Activated CD4-positive, CD25-positive, alpha-beta regulatory T cell treated with anti-CD3 and anti-CD28 coated beads, Interleukin-2, amount 50 U/mL, for 16 hours (primary cell): ENCODE results near the gene HSPA4L.

Experiments
- DNase-seq: peaks from one replicate; pipeline ENCODE4 v3.0.0-alpha.2; 2020; ENCODE audit warnings: low read depth, low spot score

HSPA4L gene

DNA sequence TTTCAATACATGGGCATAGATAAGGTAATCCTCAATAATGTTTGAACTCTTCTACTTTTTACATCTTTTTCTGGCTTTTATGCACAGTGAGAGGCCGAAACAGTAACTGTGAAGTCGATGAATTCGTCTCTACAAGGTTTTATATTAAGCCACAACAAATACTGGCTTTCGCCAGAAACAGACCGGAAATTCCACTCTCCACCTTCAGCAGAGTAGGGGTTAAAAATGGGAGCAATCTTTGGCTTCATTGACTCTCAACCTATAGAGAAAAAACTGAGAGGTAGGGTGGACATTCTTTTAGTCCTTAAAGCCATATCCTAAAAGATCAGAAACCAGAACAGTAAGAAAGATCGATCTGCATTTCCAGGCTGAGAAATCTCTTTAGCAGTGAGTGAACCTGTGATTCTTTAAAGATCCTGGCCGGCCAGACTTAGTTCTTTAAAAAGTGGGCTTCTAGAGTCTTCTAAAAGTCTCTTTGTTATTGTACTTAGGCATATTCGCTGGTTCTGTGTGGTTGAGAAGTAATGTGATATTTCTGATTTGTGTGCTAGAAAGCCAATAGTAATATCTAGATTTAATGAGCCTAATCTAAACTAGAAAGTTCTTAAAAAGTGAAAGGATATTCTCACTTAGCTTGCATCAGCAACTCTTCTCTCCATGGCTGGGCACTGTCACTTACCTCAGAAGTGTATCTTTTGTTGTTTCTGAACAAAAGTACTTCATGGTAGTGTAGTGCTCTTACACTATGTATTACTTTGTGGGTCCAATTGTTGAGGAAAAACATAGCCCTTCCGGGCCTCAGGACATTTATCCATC is 2.0 kb downstream of the HSPA4L start:
- DNase-seq: no peak

DNA sequence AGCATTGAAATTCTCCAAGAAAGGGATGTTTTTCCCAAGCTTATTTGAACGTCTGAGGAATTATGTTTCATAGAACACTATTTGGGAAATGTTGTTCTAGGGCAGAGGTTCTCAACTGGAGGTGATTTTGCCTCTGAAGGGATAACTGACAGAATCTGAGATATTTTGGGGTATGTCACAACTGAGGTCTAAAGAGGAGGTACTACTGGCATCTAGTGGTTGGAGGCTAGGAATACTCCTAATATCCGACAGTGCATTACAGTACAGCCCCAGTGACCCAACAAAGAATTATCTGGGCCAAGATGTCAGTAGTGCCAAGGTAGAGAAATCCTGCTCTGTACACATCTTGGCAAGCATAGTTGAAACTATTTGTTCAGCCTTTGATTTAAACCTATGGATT is 6.4 kb downstream of the HSPA4L start:
- no peak for DNase-seq

DNA sequence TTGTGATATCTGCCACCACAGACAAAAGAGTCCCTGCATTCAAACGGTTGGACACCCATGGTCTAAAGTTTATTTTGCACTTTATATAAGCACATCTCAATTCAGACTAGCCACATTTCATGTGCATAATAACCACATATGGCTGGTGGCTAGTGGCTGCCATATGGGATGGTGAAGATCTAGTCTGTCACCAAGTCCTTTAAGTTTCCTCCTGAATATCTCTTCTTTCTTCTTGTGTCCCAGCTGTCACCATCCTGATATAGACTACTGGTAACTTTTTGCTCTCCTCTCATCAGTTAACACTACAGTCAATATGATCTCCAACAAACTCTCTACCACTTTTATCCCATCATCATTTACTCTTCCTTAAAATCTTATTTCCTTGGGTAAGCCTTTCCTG is 9.3 kb downstream of the HSPA4L start:
- DNase-seq: no peak

DNA sequence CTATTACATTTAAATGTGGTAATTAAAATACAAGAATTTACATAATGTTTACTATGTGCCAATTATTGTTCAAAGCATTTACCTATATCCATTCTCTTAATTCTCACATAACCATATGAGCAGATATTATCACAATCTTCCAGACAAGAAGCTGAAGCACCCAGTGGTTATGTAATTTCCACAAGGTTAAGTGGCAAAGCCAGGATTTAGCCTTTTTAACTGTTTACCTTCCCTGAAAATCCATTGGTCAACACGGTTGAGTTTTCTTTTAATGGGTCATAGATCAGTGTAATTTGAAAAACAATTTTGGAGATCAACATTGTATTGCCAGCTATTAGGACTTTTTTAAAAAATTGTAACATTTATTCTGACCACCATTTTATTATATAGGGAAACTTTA is 11.4 kb downstream of the HSPA4L start:
- DNase-seq: no peak

DNA sequence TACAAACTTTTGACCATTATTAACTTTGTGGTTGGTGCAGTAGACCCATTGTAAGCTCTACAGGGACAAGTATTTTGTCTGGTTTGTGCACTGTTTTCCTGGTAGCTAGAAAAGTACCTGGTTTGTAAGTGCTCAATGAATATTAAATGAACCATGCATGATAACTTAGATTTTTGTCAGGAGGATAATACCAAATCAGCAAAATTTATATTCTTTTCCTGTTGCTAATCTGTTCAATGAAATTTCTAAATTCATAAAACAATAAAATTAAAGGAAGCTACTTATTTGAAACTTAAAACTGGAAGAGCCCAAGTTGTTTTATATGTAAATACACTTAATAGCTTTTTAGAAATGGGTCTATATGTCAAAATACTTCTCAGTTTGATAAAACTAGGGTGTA is 17.6 kb downstream of the HSPA4L start:
- no peak for DNase-seq

DNA sequence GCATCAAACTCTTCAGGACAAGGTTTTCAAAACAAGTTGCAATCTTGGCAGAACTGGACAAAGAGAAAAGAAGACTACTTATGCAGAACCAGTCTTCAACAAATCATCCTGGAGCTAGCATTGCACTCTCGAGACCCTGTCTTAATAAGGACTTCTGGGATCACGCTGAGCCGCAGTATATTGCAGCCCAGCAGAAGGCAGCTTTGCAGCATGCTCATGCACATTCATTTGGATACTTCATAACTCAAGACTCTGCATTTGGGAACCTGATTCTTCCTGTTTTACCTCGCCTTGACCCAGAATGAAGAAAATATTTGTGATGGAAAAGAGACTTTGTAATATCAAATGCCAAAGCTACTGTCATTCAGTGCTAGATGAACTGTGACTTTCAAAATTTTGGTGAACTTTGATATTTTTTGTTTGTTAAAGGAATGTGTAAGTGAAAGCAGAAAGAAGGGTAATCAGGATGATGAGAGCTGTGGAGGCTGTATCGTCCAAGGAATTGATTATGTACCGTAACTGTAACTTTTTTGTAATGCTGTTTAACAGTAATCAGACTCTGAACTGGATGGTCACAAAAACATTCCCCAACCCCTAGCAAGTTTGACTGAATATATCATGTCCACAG is 27.2 kb downstream of the HSPA4L start:
- DNase-seq: no peak

DNA sequence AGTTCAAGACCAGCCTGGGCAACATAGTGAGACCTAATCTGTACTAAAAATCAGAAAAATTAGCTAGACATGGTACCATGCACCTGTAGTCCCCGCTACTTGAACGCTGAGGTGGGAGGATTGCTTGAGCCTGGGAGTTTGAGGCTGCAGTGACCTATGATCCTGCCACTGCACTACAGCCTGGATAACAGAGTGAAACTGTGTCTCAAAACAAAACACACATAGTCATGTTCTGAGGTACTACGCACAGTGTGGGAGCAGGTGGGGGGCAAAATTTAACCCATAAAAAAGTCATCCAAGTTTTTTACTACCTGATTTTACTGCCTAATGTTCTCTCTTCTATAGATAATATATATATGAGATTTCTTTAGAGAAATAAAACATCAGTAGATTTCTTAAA is 28.4 kb downstream of the HSPA4L start:
- no peak for DNase-seq

DNA sequence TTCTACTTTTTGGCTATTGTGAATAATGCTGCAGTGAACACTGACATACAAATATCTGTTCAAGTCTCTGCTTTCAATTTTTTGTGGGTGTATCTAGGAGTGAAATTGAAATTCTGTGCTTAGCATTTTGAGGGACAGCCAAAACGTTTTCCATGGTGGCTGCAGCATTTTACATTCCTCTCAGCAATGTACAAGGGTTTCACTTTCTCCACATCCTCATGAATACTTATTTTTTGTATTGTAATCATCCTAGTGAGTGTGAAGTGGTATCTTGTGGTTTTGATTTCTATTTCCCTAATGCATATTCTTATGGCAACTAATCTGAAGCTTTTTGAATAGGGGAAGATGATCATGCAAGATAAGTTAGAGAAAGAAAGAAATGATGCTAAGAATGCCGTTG is 40.3 kb downstream of the HSPA4L start:
- no peak for DNase-seq

DNA sequence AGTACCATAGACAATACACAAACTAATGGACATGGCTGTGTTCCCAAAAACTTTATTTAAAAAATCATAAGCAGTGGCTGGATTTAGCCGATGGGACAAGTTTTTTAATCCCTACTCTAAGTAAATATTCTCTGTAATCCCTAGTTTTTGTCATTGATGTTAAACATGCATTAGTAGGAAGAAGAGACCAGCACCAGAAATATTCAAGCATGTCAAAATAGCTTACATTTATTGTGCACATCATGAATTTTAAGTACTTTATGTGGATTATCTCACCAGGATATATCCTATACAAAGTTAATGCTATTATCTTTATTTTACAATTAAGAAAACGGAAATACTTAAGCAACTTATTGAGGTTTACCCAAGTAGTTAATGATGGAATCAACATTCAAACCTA is 46.0 kb downstream of the HSPA4L start:
- no peak for DNase-seq

DNA sequence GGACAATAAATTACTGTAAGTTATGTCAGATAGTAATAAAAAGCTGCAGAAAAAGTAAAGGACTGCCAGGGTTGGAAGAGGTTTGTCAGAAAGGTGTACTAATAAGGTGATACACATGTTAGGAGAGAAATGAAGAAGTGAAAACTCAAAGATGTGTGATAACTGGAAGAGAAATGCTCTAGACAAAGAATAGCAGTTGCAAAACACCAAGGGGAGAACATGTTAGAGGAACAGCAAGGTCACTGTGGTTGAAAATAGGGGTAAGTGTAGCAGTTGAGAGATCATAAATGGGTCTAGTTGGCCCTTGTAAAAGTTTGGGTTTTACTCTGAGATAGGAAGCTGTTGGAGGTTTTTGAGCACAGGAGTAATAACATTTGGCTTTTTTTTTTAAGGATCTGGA is 46.9 kb downstream of the HSPA4L start:
- no peak for DNase-seq

DNA sequence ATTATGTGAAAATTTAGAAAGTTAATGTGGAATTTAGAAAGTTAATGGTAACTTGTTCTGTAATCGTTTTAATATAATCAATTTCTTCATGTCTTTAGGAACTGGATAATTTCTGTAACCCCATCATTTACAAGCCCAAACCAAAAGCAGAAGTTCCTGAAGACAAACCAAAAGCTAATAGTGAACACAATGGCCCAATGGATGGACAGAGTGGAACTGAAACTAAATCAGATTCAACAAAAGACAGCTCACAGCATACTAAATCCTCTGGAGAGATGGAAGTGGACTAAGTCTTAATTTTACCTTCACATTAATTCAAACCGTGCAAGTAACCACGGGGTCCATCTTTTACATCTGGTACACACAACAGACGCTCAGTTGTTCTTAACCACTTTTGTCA is 50.5 kb downstream of the HSPA4L start:
- no peak for DNase-seq

DNA sequence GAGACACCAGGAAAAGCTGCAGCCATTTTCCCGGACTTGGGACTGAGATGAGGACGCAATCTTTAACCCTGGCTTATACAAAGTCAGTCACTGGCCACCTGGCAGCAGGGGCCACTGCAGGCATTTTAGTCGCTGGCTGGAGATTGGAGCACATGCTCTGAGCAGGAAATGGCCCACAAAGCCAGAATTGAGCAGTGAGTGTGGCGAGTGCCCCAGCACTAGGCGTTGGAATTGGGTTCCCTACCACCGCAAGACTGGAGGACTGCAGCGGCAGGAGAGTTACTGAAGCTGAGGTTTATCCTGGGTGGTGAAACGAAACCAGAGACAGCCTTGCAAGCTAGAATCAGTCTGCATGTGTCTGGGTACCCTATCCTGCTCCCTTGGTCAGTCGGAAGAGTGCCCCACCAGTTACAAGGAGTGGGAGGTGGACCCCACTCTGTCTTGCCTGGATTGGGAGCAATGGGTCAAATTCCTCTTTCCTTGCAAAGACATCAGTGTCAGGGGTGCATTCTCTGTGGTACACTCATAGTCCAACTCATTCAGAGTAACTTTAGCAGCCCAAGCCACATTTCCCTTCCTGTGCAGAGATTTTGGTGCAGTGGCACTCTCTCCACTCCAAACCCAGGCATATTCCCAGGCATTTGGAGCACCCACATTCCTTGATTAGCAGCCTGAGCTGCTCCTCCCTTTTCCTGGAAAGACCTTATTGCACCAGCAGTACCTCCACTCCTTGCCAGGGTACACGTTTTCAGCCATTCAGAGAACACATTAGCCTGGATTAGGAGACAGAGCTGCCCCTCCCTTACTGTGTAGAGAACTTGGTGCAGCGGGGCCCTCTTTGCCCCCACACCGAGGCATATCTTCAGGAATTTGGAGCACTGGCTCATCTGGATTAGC is 61.8 kb downstream of the HSPA4L start:
- no peak for DNase-seq

DNA sequence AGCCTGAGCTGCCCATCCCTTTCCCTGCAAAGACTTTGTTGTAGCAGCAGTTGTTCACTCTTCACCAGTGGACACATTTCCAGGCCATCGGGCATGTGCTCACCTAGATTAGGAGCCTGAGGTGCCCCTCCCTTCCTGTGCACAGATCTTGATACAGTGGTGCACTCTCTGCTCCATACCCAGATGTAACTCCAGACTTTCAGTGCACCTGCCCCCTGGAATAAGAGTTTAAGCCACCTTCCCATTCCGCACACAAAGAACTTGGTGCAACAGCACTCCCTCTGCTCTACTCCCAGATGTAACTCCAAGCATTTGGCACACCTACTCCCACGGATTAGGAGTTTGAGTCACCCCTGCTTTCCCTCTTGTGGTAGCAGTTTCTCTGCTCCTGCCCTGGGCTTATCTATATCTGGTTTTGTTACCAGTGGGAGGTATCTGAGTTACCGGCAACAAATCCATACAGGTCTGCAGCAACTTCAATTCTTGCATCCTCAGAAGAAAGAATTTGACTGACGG is 62.5 kb downstream of the HSPA4L start:
- DNase-seq: no peak

DNA sequence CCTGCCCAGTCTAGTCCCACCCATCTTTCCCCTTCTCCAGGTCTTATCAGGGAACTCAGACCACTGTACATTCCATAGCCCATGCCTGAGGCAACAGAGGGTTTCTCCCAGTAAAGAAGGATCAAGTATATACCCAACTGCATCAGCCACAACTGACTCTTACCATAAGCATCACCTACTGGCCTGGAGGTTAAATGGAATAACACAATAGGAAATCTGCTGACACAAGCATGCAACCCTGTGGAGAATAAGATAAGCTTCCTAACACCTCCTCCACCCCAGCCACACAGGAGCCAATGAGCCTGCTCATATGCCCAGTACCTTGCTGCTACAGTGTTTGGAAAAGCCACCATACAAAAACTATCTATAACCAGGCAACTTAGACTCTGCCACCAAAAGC is 63.9 kb downstream of the HSPA4L start:
- no peak for DNase-seq

DNA sequence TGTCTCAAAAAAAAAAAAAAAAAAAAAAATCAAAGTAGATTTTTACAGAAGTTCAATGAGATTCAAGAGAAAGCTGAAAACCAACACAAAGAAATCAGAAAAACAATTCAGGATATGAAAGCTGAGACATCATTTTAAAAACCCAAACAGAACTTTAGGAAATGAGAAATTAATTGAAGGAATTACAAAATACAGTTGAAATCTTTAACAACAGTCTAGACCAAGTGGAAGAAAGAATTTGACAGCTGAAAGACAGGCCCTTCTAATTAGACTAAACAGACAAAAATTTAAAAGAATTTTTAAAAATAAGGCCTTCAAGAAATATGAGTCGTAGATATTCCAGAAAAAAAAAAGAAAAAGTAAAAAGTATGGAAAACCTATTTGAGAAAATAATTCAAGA is 64.6 kb downstream of the HSPA4L start:
- no peak for DNase-seq

DNA sequence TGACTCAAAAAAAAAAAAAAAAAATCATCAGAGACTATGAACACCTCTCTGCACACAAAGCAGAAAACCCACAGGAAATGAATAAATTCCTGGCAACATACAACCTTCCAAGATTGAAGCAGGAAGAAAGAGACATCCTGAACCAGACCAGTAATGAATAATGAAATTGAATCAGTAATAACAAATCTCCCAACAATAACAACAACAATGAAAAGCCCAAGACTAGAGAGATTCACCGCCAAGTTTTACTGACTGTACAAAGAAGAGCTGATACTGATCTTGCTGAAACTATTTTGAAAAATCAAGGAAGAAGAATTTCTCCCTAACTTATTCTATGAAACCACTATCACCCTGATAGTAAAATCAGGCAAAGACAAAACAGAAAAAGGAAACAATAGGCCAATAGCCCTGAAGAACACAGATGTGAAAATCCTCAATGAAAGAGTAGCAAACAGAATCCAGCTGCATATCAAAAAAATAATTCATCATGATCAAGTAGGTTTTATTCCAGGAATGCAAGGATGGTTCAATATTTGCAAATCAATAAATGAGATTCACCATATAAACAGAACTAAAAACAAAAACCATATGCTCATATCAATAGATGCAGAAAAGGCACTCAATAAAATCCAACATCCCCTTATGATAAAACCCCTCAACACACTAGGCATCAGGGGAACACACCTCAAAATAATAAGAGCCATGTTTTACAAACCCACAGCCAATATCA is 67.5 kb downstream of the HSPA4L start:
- no peak for DNase-seq

DNA sequence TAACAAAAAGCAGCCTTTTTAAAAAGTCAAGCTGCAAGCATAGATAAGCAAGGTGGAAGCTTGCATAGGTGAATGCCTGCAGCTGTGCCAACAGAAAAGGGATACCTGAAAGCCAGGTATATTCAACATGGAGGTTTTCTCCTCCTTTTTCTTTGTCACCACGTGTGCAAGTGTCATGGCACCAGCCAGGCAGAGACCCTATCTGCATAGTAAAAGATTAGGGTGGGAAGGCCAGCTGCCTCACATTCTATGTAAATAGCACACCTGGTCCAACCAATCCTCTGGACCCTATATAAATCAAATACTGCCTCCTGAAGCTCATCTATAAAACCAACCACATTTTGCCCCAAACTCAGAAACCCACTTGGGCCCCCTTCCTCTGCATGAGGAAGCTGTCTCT is 70.5 kb downstream of the HSPA4L start:
- DNase-seq: no peak

DNA sequence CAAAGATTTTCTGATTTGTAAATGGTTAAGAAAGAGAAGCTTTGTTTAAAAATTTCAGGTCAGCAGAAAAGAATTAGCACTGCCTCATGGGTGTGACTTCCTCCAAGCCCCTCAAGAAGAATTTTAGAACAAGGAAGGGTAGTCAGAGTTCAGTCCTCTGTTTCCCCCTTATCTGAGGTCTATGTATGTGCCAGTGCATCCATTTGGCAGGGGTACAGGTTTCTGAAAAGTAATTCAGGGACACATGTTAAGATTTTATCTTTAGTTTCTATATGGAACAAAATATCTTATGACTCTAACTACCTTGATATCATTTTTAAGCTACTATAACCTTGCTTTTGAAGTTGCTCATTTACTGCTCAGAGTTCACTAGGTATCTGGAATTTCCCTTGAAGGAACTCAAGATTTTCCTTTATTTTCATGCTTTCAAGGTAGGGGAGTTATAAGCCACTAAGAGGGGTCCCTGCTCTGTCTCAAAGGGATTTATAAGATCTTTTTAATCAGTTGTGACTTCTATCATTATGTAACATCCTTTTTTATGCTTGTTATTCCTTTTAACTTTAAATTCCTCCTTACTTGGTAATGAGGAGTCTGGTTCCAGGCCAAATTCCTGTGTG is 74.2 kb downstream of the HSPA4L start:
- DNase-seq: no peak

DNA sequence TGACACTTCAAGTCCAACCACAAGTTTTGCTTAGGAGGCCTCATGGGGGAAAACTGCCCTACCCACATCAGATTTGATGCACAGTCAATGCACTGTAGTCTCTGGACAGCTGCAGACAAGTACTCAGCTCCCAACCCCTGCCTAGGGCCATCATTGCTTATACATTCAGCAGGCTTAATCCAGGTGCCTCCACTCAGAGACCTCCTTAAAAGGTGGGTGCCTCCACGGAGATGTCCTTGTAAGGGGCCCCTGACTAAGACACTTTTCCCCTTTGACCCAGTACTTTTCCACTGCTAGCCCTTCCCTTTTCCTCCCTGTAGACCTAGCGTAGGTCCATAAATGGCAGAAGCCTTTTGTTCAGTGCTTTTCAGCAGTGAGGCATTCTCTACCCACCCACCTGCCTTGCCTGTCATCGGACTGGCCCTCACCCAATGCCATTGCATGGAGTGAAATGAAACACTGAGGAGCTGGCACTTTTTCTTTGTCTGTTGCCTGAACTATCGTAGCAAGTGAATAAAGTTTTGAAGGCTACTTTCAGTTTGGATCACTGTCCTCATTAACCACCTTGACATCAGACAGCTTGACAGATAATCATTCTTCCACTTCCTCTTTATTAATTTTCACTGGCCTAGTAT is 74.8 kb downstream of the HSPA4L start:
- no peak for DNase-seq

DNA sequence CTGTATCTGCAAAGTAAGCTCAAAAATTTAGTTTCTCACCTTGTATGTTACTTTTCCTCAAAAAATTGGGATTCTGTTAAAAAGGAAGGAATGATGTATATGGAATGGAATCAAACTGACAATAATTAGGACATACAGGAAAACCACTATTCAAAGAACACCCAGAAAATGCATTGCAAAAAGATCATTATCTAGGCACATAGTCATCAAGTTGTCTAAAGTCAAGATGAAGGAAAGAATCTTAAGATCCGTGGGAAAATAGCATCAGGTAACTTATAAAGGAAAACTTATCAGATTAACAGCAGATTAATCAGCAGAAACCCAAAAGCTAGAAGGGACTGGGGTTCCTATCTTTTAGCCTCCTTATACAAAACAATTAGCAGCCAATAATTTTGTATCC is 75.5 kb downstream of the HSPA4L start:
- DNase-seq: no peak

DNA sequence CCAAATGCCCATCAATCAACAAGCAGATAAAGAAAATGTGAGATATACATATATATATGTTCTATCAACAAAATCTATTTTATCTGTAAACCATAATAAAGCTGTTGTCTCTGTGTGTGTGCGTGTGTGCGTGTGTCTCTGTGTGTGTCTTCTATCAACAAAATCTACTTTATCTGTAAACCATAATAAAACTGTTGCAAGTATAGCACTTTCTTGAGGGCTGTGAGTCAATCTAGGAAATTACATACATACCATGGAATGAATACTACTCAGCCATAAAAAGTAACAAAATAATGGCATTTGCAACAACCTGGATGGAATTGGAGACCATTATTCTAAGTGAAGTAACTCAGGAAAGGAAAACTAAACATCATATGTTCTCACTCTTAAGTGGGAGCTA is 86.1 kb downstream of the HSPA4L start:
- DNase-seq: no peak
